ENCODE measurements around the gene MARCKS. TPM values are rescaled to one million over a fixed set of nuclear protein-coding genes. Genes with fewer than 3 reads are reported as not detected.

Gene MARCKS
- total RNA-seq, 1 donor from 2014 or later: 669 TPM

GRCh38 chr6:113894712-113895674, 37.8 kb downstream of the MARCKS start:
- Mint-ChIP-seq H3K4me3 (ENCODE audit: unreplicated experiment) (peak overlapping the region; percentile 12), H3K9me3 (ENCODE audit: unreplicated experiment) (no peaks in the 10 kb centered on the region), H3K27ac (ENCODE audit: unreplicated experiment) (no peak overlapping the region), H3K27me3 (ENCODE audit: unreplicated experiment) (peaks cover 1% of the 10 kb centered on the region), H3K36me3 (ENCODE audit: low read depth, unreplicated experiment) (peaks cover 12% of the 10 kb centered on the region), H3K4me1 (ENCODE audit: unreplicated experiment) (peaks cover 24% of the 10 kb centered on the region)
- no peak for TF ChIP-seq CTCF (IDR thresholded peaks at IDR 0.05; ENCODE audit: unreplicated experiment)
- no peak for DNase-seq (ENCODE audit: low spot score)

- Mint-ChIP-seq H3K4me3 (ENCODE audit: unreplicated experiment) (no peak overlapping the region), H3K9me3 (ENCODE audit: unreplicated experiment) (no peaks in the 10 kb centered on the region), H3K27ac (ENCODE audit: unreplicated experiment) (no peak overlapping the region), H3K36me3 (ENCODE audit: low read depth, unreplicated experiment) (peaks cover under 1% of the 10 kb centered on the region), H3K27me3 (ENCODE audit: unreplicated experiment) (peaks cover 7% of the 10 kb centered on the region), H3K4me1 (ENCODE audit: unreplicated experiment) (peaks cover 40% of the 10 kb centered on the region)
- no peak for TF ChIP-seq CTCF (IDR thresholded peaks at IDR 0.05; ENCODE audit: unreplicated experiment)
- no peak for DNase-seq (ENCODE audit: low spot score)
These were observed 44.3 kb downstream of the MARCKS start for GRCh38 chr6:113901482-113901881.

GRCh38 chr6:113903666-113904330, 46.7 kb downstream of the MARCKS start:
- peaks cover 7% of the 10 kb centered on the region for H3K27me3 Mint-ChIP-seq (ENCODE audit: unreplicated experiment)
- no peak for TF ChIP-seq CTCF (IDR thresholded peaks at IDR 0.05; ENCODE audit: unreplicated experiment)
- H3K9me3 Mint-ChIP-seq (ENCODE audit: unreplicated experiment): no peaks in the 10 kb centered on the region
- H3K4me3 Mint-ChIP-seq (ENCODE audit: unreplicated experiment): peak overlapping the region; percentile 86
- H3K4me1 Mint-ChIP-seq (ENCODE audit: unreplicated experiment): peaks cover 52% of the 10 kb centered on the region
- H3K27ac Mint-ChIP-seq (ENCODE audit: unreplicated experiment): peak overlapping the region; percentile 99
- peak; percentile 63 for DNase-seq (ENCODE audit: low spot score)
- peaks cover 2% of the 10 kb centered on the region for H3K36me3 Mint-ChIP-seq (ENCODE audit: low read depth, unreplicated experiment)

- H3K36me3 Mint-ChIP-seq (ENCODE audit: low read depth, unreplicated experiment): peaks cover 2% of the 10 kb centered on the region
- peaks cover 7% of the 10 kb centered on the region for H3K27me3 Mint-ChIP-seq (ENCODE audit: unreplicated experiment)
- TF ChIP-seq CTCF (IDR thresholded peaks at IDR 0.05; ENCODE audit: unreplicated experiment): no peak
- H3K4me1 Mint-ChIP-seq (ENCODE audit: unreplicated experiment): peaks cover 56% of the 10 kb centered on the region
- no peaks in the 10 kb centered on the region for H3K9me3 Mint-ChIP-seq (ENCODE audit: unreplicated experiment)
- peak overlapping the region; percentile 67 for H3K27ac Mint-ChIP-seq (ENCODE audit: unreplicated experiment)
- H3K4me3 Mint-ChIP-seq (ENCODE audit: unreplicated experiment): no peak overlapping the region
- DNase-seq (ENCODE audit: low spot score): no peak
These were observed 50.1 kb downstream of the MARCKS start for GRCh38 chr6:113907102-113907815.
